HFFc6 (cell line): ENCODE results near the gene ATPAF2. TPM values are rescaled to one million over a fixed set of nuclear protein-coding genes. Genes with fewer than 3 reads are reported as not detected.

Experiments
- DNase-seq: peaks from one replicate; pipeline ENCODE4 v3.0.0-alpha.2; 2018
- H3K27ac Mint-ChIP-seq: 2 replicates; pipeline ENCODE4 v1.8.0; 2020; ENCODE audit warnings: mild to moderate bottlenecking, mixed read lengths
- H3K27me3 Mint-ChIP-seq: 2 replicates; pipeline ENCODE4 v1.8.0; 2021; ENCODE audit warnings: mild to moderate bottlenecking, moderate library complexity, mixed read lengths; ENCODE audit not compliant: insufficient read depth
- H3K36me3 Mint-ChIP-seq: 2 replicates; pipeline ENCODE4 v1.8.0; 2021; ENCODE audit warnings: low read depth, mixed read lengths
- H3K4me1 Mint-ChIP-seq: 2 replicates; pipeline ENCODE4 v1.8.0; 2020; ENCODE audit warnings: low read depth, mixed read lengths
- H3K4me3 Mint-ChIP-seq: 2 replicates; pipeline ENCODE4 v1.8.0; 2020; ENCODE audit warnings: mild to moderate bottlenecking, moderate library complexity, mixed read lengths
- H3K9me3 Mint-ChIP-seq: 2 replicates; pipeline ENCODE4 v1.8.0; 2020; ENCODE audit warnings: mild to moderate bottlenecking, mixed read lengths
- CTCF ChIP-seq: fragments of 200-600 bp; sonication (generic); IDR thresholded peaks from 2 replicates; pipeline ENCODE4 v1.5.0; 2021; ENCODE audit warnings: antibody characterized with exemption, mild to moderate bottlenecking
- total RNA-seq, 6 experiments: library from RNA; stranded (reverse); fragmentation: NEBNext Ultra II Directional; extraction: Animal tissue kit (Norgen Biotek cat#: 25700); gene quantifications; 2 replicates in 1 of 6; 3 replicates in 5 of 6; pipeline ENCODE4 v1.2.3, GENCODE V29; 2021

ATPAF2 gene
- total RNA-seq, 6 experiments from 2014 or later: 21.5 to 28.4 (median 23.1) TPM

- Mint-ChIP-seq H3K36me3 (peaks cover 6% of the 10 kb centered on the region), H3K9me3 (no peaks in the 10 kb centered on the region), H3K27ac (no peak overlapping the region), H3K27me3 (peaks cover 2% of the 10 kb centered on the region; the same call in 1 of the 2 replicates), H3K4me1 (peaks cover 6% of the 10 kb centered on the region; the same call in 1 of the 2 replicates), H3K4me3 (no peak overlapping the region)
- no peak for TF ChIP-seq CTCF
- no peak for DNase-seq
These were observed 20.5 kb downstream of the ATPAF2 start for GRCh38 chr17:18018411-18018921.

GRCh38 chr17:18017958-18018357 lies 21.0 kb downstream of the ATPAF2 start:
- H3K4me3 Mint-ChIP-seq: no peak overlapping the region
- peaks cover 6% of the 10 kb centered on the region for H3K36me3 Mint-ChIP-seq
- no peak overlapping the region for H3K27ac Mint-ChIP-seq
- TF ChIP-seq CTCF: no peak
- H3K9me3 Mint-ChIP-seq: no peaks in the 10 kb centered on the region
- DNase-seq: no peak
- peaks cover 6% of the 10 kb centered on the region; the same call in 1 of the 2 replicates for H3K4me1 Mint-ChIP-seq
- H3K27me3 Mint-ChIP-seq: peaks cover 2% of the 10 kb centered on the region; the same call in 1 of the 2 replicates

- Mint-ChIP-seq H3K9me3 (no peaks in the 10 kb centered on the region), H3K27ac (no peak overlapping the region), H3K4me3 (no peak overlapping the region), H3K4me1 (peaks cover 6% of the 10 kb centered on the region; the same call in 1 of the 2 replicates), H3K27me3 (peaks cover 2% of the 10 kb centered on the region; the same call in 1 of the 2 replicates), H3K36me3 (peaks cover 6% of the 10 kb centered on the region)
- no peak for TF ChIP-seq CTCF
- DNase-seq: no peak
These were observed 22.5 kb downstream of the ATPAF2 start for GRCh38 chr17:18016426-18016825.

GRCh38 chr17:18015593-18015992 lies 23.4 kb downstream of the ATPAF2 start:
- peaks cover 6% of the 10 kb centered on the region for H3K36me3 Mint-ChIP-seq
- no peak for DNase-seq
- no peak overlapping the region for H3K27ac Mint-ChIP-seq
- H3K9me3 Mint-ChIP-seq: no peaks in the 10 kb centered on the region
- no peak overlapping the region for H3K4me3 Mint-ChIP-seq
- peaks cover 6% of the 10 kb centered on the region; the same call in 1 of the 2 replicates for H3K4me1 Mint-ChIP-seq
- peaks cover 2% of the 10 kb centered on the region; the same call in 1 of the 2 replicates for H3K27me3 Mint-ChIP-seq
- TF ChIP-seq CTCF: no peak

- Mint-ChIP-seq H3K4me3 (no peak overlapping the region), H3K9me3 (no peaks in the 10 kb centered on the region), H3K4me1 (peaks cover 16% of the 10 kb centered on the region), H3K27me3 (peaks cover 2% of the 10 kb centered on the region; the same call in 1 of the 2 replicates), H3K36me3 (peaks cover 11% of the 10 kb centered on the region), H3K27ac (no peak overlapping the region)
- DNase-seq: no peak
- no peak for TF ChIP-seq CTCF
These were observed 25.0 kb downstream of the ATPAF2 start for GRCh38 chr17:18014006-18014405.
